Chondrocyte (in vitro differentiated cells): ENCODE measurements around the gene UBE2O. TPM values are rescaled to one million over a fixed set of nuclear protein-coding genes. Genes with fewer than 3 reads are reported as not detected.

Experiments used
- DNase-seq: peaks from one replicate; pipeline ENCODE4 v3.0.0; 2021; ENCODE audit warnings: mixed read lengths, low spot score
- H3K27ac Mint-ChIP-seq: one replicate; pipeline ENCODE4 v1.8.0; 2021; ENCODE audit warnings: mild to moderate bottlenecking, moderate library complexity, mixed read lengths; ENCODE audit not compliant: unreplicated experiment
- H3K27me3 Mint-ChIP-seq: 2 replicates; pipeline ENCODE4 v1.8.0; 2021; ENCODE audit warnings: low read depth, mixed read lengths
- H3K36me3 Mint-ChIP-seq: 2 replicates; pipeline ENCODE4 v1.8.0; 2021; ENCODE audit warnings: low read depth, mixed read lengths
- H3K4me1 Mint-ChIP-seq: 2 replicates; pipeline ENCODE4 v1.8.0; 2021; ENCODE audit warnings: low read depth, mild to moderate bottlenecking, mixed read lengths
- H3K4me3 Mint-ChIP-seq: one replicate; pipeline ENCODE4 v1.8.0; 2021; ENCODE audit warnings: mild to moderate bottlenecking, moderate library complexity, mixed read lengths; ENCODE audit not compliant: unreplicated experiment
- H3K9me3 Mint-ChIP-seq: 2 replicates; pipeline ENCODE4 v1.8.0; 2021; ENCODE audit warnings: low read depth, mixed read lengths
- total RNA-seq: library from RNA; stranded (reverse); gene quantifications from 3 replicates; pipeline ENCODE4 v1.2.1, GENCODE V29; 2021
- TF ChIP-seq, protein P1 (sequence below): fragments of 200-600 bp; sonication (generic); IDR thresholded peaks from 2 replicates; pipeline ENCODE4 v1.5.0; 2021; ENCODE audit warnings: antibody characterized with exemption, mild to moderate bottlenecking, moderate library complexity

Gene UBE2O
- total RNA-seq, 1 donor from 2014 or later = 22.1 TPM

GRCh38 chr17:76408037-76408849 is 44.7 kb downstream of the UBE2O start:
- Mint-ChIP-seq H3K27me3 (no peaks in the 10 kb centered on the region), H3K36me3 (peaks cover 7% of the 10 kb centered on the region), H3K4me3 (no peak overlapping the region), H3K9me3 (no peaks in the 10 kb centered on the region), H3K4me1 (peaks cover 7% of the 10 kb centered on the region), H3K27ac (no peak overlapping the region)
- TF ChIP-seq, protein P1, sequence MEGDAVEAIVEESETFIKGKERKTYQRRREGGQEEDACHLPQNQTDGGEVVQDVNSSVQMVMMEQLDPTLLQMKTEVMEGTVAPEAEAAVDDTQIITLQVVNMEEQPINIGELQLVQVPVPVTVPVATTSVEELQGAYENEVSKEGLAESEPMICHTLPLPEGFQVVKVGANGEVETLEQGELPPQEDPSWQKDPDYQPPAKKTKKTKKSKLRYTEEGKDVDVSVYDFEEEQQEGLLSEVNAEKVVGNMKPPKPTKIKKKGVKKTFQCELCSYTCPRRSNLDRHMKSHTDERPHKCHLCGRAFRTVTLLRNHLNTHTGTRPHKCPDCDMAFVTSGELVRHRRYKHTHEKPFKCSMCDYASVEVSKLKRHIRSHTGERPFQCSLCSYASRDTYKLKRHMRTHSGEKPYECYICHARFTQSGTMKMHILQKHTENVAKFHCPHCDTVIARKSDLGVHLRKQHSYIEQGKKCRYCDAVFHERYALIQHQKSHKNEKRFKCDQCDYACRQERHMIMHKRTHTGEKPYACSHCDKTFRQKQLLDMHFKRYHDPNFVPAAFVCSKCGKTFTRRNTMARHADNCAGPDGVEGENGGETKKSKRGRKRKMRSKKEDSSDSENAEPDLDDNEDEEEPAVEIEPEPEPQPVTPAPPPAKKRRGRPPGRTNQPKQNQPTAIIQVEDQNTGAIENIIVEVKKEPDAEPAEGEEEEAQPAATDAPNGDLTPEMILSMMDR = peak; percentile 90
- peak; percentile 57 for DNase-seq

GRCh38 chr17:76407509-76407908 is 45.4 kb downstream of the UBE2O start:
- Mint-ChIP-seq H3K4me1 (peaks cover 7% of the 10 kb centered on the region), H3K36me3 (peaks cover 11% of the 10 kb centered on the region), H3K9me3 (no peaks in the 10 kb centered on the region), H3K27ac (no peak overlapping the region), H3K27me3 (no peaks in the 10 kb centered on the region), H3K4me3 (no peak overlapping the region)
- peak; percentile 41 for DNase-seq
- TF ChIP-seq, protein P1 = no peak

- TF ChIP-seq, protein P1 = no peak
- no peak overlapping the region for H3K27ac Mint-ChIP-seq
Observed at GRCh38 chr17:76405967-76406647, 46.8 kb downstream of the UBE2O start.

GRCh38 chr17:76405607-76405966 is 47.4 kb downstream of the UBE2O start:
- Mint-ChIP-seq H3K4me3 (no peak overlapping the region), H3K27ac (no peak overlapping the region), H3K4me1 (peaks cover 7% of the 10 kb centered on the region), H3K36me3 (peaks cover 26% of the 10 kb centered on the region), H3K27me3 (no peaks in the 10 kb centered on the region), H3K9me3 (no peaks in the 10 kb centered on the region)
- TF ChIP-seq, protein P1 = no peak
- DNase-seq = peak; percentile 25

More at GRCh38 chr17:76405967-76406647, 46.8 kb downstream of the UBE2O start:
- peaks cover 7% of the 10 kb centered on the region for H3K4me1 Mint-ChIP-seq
- DNase-seq = peak; percentile 79
- no peak overlapping the region for H3K4me3 Mint-ChIP-seq
- H3K9me3 Mint-ChIP-seq = no peaks in the 10 kb centered on the region
- no peaks in the 10 kb centered on the region for H3K27me3 Mint-ChIP-seq
- H3K36me3 Mint-ChIP-seq = peaks cover 21% of the 10 kb centered on the region

- Mint-ChIP-seq H3K27ac (no peak overlapping the region), H3K9me3 (no peaks in the 10 kb centered on the region)
- DNase-seq = peak; percentile 72
Observed at GRCh38 chr17:76404976-76405563, 47.9 kb downstream of the UBE2O start.

More at GRCh38 chr17:76404976-76405563, 47.9 kb downstream of the UBE2O start:
- Mint-ChIP-seq H3K4me3 (no peak overlapping the region), H3K27me3 (no peaks in the 10 kb centered on the region), H3K36me3 (peaks cover 29% of the 10 kb centered on the region), H3K4me1 (peaks cover 7% of the 10 kb centered on the region)
- TF ChIP-seq, protein P1 = no peak
